22Rv1 (cell line): Measurements from ENCODE around the gene OR10H4.

Experiments used
- H3K27ac ChIP-seq: fragments of 450-650 bp; 2 replicates; pipeline ENCODE4 v1.5.1; 2017
- CTCF ChIP-seq: fragments of 450-650 bp; IDR thresholded peaks from 2 replicates; pipeline ENCODE4 v1.5.1; 2017; ENCODE audit warnings: mild to moderate bottlenecking
- ZFX ChIP-seq: fragments of 450-650 bp; IDR thresholded peaks from 2 replicates; pipeline ENCODE4 v1.6.1; 2017; ENCODE audit warnings: antibody characterized with exemption, borderline replicate concordance

The OR10H4 gene

DNA sequence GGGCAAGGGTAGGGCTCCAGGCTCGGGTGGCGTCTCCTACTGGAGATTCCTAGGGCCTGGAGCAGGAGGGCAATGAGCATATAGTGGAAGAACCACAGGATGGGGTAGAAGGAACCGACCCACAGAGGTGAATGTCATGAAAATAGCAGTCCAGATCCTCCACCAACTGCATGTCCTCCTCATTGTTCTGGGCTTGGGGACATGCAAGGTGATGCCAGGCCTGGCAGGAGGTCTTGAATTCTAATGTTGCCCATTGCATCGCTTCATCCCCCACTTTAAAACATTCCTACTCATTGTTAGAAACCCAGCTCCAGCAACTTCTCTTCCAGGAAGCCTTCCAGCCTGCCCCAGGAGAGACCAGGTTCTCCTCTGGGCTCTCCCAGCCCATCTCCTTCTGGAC is 49.4 kb downstream of the OR10H4 start:
- no peak for TF ChIP-seq ZFX
- no peak for TF ChIP-seq CTCF

More for the DNA sequence above, 49.4 kb downstream of the OR10H4 start:
- no peak overlapping the region for H3K27ac ChIP-seq
